ENCODE measurements around the gene TPM4.

The TPM4 gene

GRCh38 chr19:16121141-16121540 lies 44.8 kb downstream of the TPM4 start:
- Histone ChIP-seq H3K27me3 (replicated peaks; ENCODE audit: control insufficient read depth, insufficient read depth, low read length) (no peaks in the 10 kb centered on the region), H3K4me3 (ENCODE audit: low read length) (no peak overlapping the region), H3K9ac (ENCODE audit: low read length) (no peak overlapping the region), H3K9me3 (ENCODE audit: control insufficient read depth, low read length) (no peaks in the 10 kb centered on the region), H3K4me1 (ENCODE audit: control insufficient read depth, insufficient read depth, low read length) (no peaks in the 10 kb centered on the region), H3K36me3 (ENCODE audit: control insufficient read depth, insufficient read depth, low read length, severe bottlenecking) (peaks cover 64% of the 10 kb centered on the region)
- DNase-seq (ENCODE audit: low read depth) = no peak

GRCh38 chr19:16121967-16122366 lies 45.7 kb downstream of the TPM4 start:
- H3K4me3 ChIP-seq (ENCODE audit: low read length) = no peak overlapping the region
- H3K36me3 ChIP-seq (ENCODE audit: control insufficient read depth, insufficient read depth, low read length, severe bottlenecking) = peaks cover 70% of the 10 kb centered on the region
- DNase-seq (ENCODE audit: low read depth) = no peak
- no peaks in the 10 kb centered on the region for H3K4me1 ChIP-seq (ENCODE audit: control insufficient read depth, insufficient read depth, low read length)
- no peak overlapping the region for H3K9ac ChIP-seq (ENCODE audit: low read length)
- no peaks in the 10 kb centered on the region for H3K9me3 ChIP-seq (ENCODE audit: control insufficient read depth, low read length)
- H3K27me3 ChIP-seq (replicated peaks; ENCODE audit: control insufficient read depth, insufficient read depth, low read length) = no peaks in the 10 kb centered on the region

- H3K27me3 ChIP-seq (replicated peaks; ENCODE audit: control insufficient read depth, insufficient read depth, low read length) = no peaks in the 10 kb centered on the region
- no peak for DNase-seq (ENCODE audit: low read depth)
- H3K9ac ChIP-seq (ENCODE audit: low read length) = no peak overlapping the region
- no peaks in the 10 kb centered on the region for H3K9me3 ChIP-seq (ENCODE audit: control insufficient read depth, low read length)
- no peaks in the 10 kb centered on the region for H3K4me1 ChIP-seq (ENCODE audit: control insufficient read depth, insufficient read depth, low read length)
- H3K36me3 ChIP-seq (ENCODE audit: control insufficient read depth, insufficient read depth, low read length, severe bottlenecking) = peaks cover 80% of the 10 kb centered on the region
- no peak overlapping the region for H3K4me3 ChIP-seq (ENCODE audit: low read length)
Observed at GRCh38 chr19:16124953-16125352, 48.7 kb downstream of the TPM4 start.

- Histone ChIP-seq H3K9ac (ENCODE audit: low read length) (no peak overlapping the region), H3K36me3 (ENCODE audit: control insufficient read depth, insufficient read depth, low read length, severe bottlenecking) (peaks cover 83% of the 10 kb centered on the region), H3K9me3 (ENCODE audit: control insufficient read depth, low read length) (no peaks in the 10 kb centered on the region), H3K4me1 (ENCODE audit: control insufficient read depth, insufficient read depth, low read length) (no peaks in the 10 kb centered on the region), H3K4me3 (ENCODE audit: low read length) (no peak overlapping the region), H3K27me3 (replicated peaks; ENCODE audit: control insufficient read depth, insufficient read depth, low read length) (no peaks in the 10 kb centered on the region)
- no peak for DNase-seq (ENCODE audit: low read depth)
Observed at GRCh38 chr19:16125737-16126495, 49.6 kb downstream of the TPM4 start.

- Histone ChIP-seq H3K36me3 (ENCODE audit: control insufficient read depth, insufficient read depth, low read length, severe bottlenecking) (peaks cover 76% of the 10 kb centered on the region), H3K27me3 (replicated peaks; ENCODE audit: control insufficient read depth, insufficient read depth, low read length) (no peaks in the 10 kb centered on the region)
Observed at GRCh38 chr19:16127080-16127479, 50.8 kb downstream of the TPM4 start.

GRCh38 chr19:16127776-16128371 lies 51.6 kb downstream of the TPM4 start:
- Histone ChIP-seq H3K9ac (ENCODE audit: low read length) (no peak overlapping the region), H3K27me3 (replicated peaks; ENCODE audit: control insufficient read depth, insufficient read depth, low read length) (no peaks in the 10 kb centered on the region), H3K4me3 (ENCODE audit: low read length) (no peak overlapping the region), H3K4me1 (ENCODE audit: control insufficient read depth, insufficient read depth, low read length) (no peaks in the 10 kb centered on the region), H3K36me3 (ENCODE audit: control insufficient read depth, insufficient read depth, low read length, severe bottlenecking) (peaks cover 76% of the 10 kb centered on the region), H3K9me3 (ENCODE audit: control insufficient read depth, low read length) (no peaks in the 10 kb centered on the region)
- DNase-seq (ENCODE audit: low read depth) = no peak

More at GRCh38 chr19:16127080-16127479, 50.8 kb downstream of the TPM4 start:
- no peaks in the 10 kb centered on the region for H3K9me3 ChIP-seq (ENCODE audit: control insufficient read depth, low read length)
- H3K4me3 ChIP-seq (ENCODE audit: low read length) = no peak overlapping the region
- no peak for DNase-seq (ENCODE audit: low read depth)
- H3K4me1 ChIP-seq (ENCODE audit: control insufficient read depth, insufficient read depth, low read length) = no peaks in the 10 kb centered on the region
- no peak overlapping the region for H3K9ac ChIP-seq (ENCODE audit: low read length)

GRCh38 chr19:16131648-16132047 lies 55.4 kb downstream of the TPM4 start:
- Histone ChIP-seq H3K36me3 (ENCODE audit: control insufficient read depth, insufficient read depth, low read length, severe bottlenecking) (peaks cover 61% of the 10 kb centered on the region), H3K27me3 (replicated peaks; ENCODE audit: control insufficient read depth, insufficient read depth, low read length) (no peaks in the 10 kb centered on the region)

GRCh38 chr19:16133818-16134217 lies 57.5 kb downstream of the TPM4 start:
- no peak overlapping the region for H3K4me3 ChIP-seq (ENCODE audit: low read length)

More at GRCh38 chr19:16131648-16132047, 55.4 kb downstream of the TPM4 start:
- no peak overlapping the region for H3K4me3 ChIP-seq (ENCODE audit: low read length)
- no peak overlapping the region for H3K9ac ChIP-seq (ENCODE audit: low read length)
- no peaks in the 10 kb centered on the region for H3K9me3 ChIP-seq (ENCODE audit: control insufficient read depth, low read length)
- DNase-seq (ENCODE audit: low read depth) = no peak
- H3K4me1 ChIP-seq (ENCODE audit: control insufficient read depth, insufficient read depth, low read length) = no peaks in the 10 kb centered on the region

GRCh38 chr19:16134510-16134909 lies 58.2 kb downstream of the TPM4 start:
- Histone ChIP-seq H3K9me3 (ENCODE audit: control insufficient read depth, low read length) (no peaks in the 10 kb centered on the region), H3K36me3 (ENCODE audit: control insufficient read depth, insufficient read depth, low read length, severe bottlenecking) (peaks cover 34% of the 10 kb centered on the region), H3K27me3 (replicated peaks; ENCODE audit: control insufficient read depth, insufficient read depth, low read length) (no peaks in the 10 kb centered on the region)

More at GRCh38 chr19:16133818-16134217, 57.5 kb downstream of the TPM4 start:
- DNase-seq (ENCODE audit: low read depth) = no peak
- no peaks in the 10 kb centered on the region for H3K27me3 ChIP-seq (replicated peaks; ENCODE audit: control insufficient read depth, insufficient read depth, low read length)
- peaks cover 40% of the 10 kb centered on the region for H3K36me3 ChIP-seq (ENCODE audit: control insufficient read depth, insufficient read depth, low read length, severe bottlenecking)
- no peaks in the 10 kb centered on the region for H3K9me3 ChIP-seq (ENCODE audit: control insufficient read depth, low read length)
- no peak overlapping the region for H3K9ac ChIP-seq (ENCODE audit: low read length)
- H3K4me1 ChIP-seq (ENCODE audit: control insufficient read depth, insufficient read depth, low read length) = no peaks in the 10 kb centered on the region

GRCh38 chr19:16135430-16136127 lies 59.3 kb downstream of the TPM4 start:
- Histone ChIP-seq H3K27me3 (replicated peaks; ENCODE audit: control insufficient read depth, insufficient read depth, low read length) (no peaks in the 10 kb centered on the region), H3K9me3 (ENCODE audit: control insufficient read depth, low read length) (no peaks in the 10 kb centered on the region), H3K4me1 (ENCODE audit: control insufficient read depth, insufficient read depth, low read length) (no peaks in the 10 kb centered on the region), H3K9ac (ENCODE audit: low read length) (no peak overlapping the region), H3K36me3 (ENCODE audit: control insufficient read depth, insufficient read depth, low read length, severe bottlenecking) (peaks cover 25% of the 10 kb centered on the region), H3K4me3 (ENCODE audit: low read length) (no peak overlapping the region)
- no peak for DNase-seq (ENCODE audit: low read depth)

More at GRCh38 chr19:16134510-16134909, 58.2 kb downstream of the TPM4 start:
- DNase-seq (ENCODE audit: low read depth) = no peak
- H3K4me3 ChIP-seq (ENCODE audit: low read length) = no peak overlapping the region
- no peak overlapping the region for H3K9ac ChIP-seq (ENCODE audit: low read length)
- H3K4me1 ChIP-seq (ENCODE audit: control insufficient read depth, insufficient read depth, low read length) = no peaks in the 10 kb centered on the region

Data from adipocyte (in vitro differentiated cells).